DND-41 (cell line): ENCODE results near the gene NFKBIL1.
"Not testable (repeated sequence)": the region's sequence is repeated elsewhere in the genome, so short reads cannot be mapped to it uniquely, and the experiment has no call there.

Source experiments
- ATAC-seq: fragments of 200-7000 bp; cut with Tn5 transposase; 3 replicates; pipeline ENCODE4 v1.9.1; 2021; ENCODE audit warnings: low read depth; ENCODE audit not compliant: insufficient read depth
- DNase-seq: peaks from one replicate; pipeline ENCODE4 v3.0.0-alpha.2; 2020
- H2AFZ ChIP-seq: 2 replicates; pipeline ENCODE4 v1.6.0; 2012; ENCODE audit warnings: low read depth, low read length
- H3K27ac ChIP-seq: 2 replicates; pipeline ENCODE4 v1.5.1; 2012; ENCODE audit warnings: low read length, inconsistent platforms
- H3K27me3 ChIP-seq: fragments of 200-600 bp; sonication (generic); 2 replicates; pipeline ENCODE4 v1.6.0; 2012; ENCODE audit warnings: low read length, mild to moderate bottlenecking, inconsistent platforms; ENCODE audit not compliant: insufficient read depth, poor library complexity
- H3K36me3 ChIP-seq: 2 replicates; pipeline ENCODE4 v1.5.1; 2012; ENCODE audit warnings: low read length, inconsistent platforms; ENCODE audit not compliant: insufficient read depth
- H3K4me1 ChIP-seq: 2 replicates; pipeline ENCODE4 v1.5.1; 2012; ENCODE audit warnings: mild to moderate bottlenecking, low read length; ENCODE audit not compliant: insufficient read depth
- H3K4me2 ChIP-seq: 2 replicates; pipeline ENCODE4 v1.6.0; 2012; ENCODE audit warnings: mild to moderate bottlenecking, moderate library complexity, low read length, inconsistent platforms; ENCODE audit not compliant: insufficient read depth
- H3K4me3 ChIP-seq, 2 experiments: fragments of 200-600 bp in 1 of 2; shearing (Covaris generic) in 1 of 2; 2 replicates each; pipeline ENCODE4 v1.5.1; 2012 to 2016; ENCODE audit warnings: inconsistent platforms in 2 of 2, low read length in 2 of 2, mild to moderate bottlenecking in 2 of 2, low read depth in 1 of 2, moderate library complexity in 1 of 2
- H3K79me2 ChIP-seq: 2 replicates; pipeline ENCODE4 v1.6.0; 2012; ENCODE audit warnings: low read length, inconsistent platforms; ENCODE audit not compliant: insufficient read depth
- H3K9ac ChIP-seq: 2 replicates; pipeline ENCODE4 v1.6.0; 2012; ENCODE audit warnings: low read depth, mild to moderate bottlenecking, inconsistent platforms, low read length, moderate library complexity
- H3K9me3 ChIP-seq: 2 replicates; pipeline ENCODE4 v1.5.1; 2012; ENCODE audit warnings: low read length, moderate library complexity, mild to moderate bottlenecking, inconsistent platforms; ENCODE audit not compliant: insufficient read depth, severe bottlenecking
- H4K20me1 ChIP-seq: 2 replicates; pipeline ENCODE4 v1.6.0; 2012; ENCODE audit warnings: low read length; ENCODE audit not compliant: insufficient read depth
- EZH2 ChIP-seq: IDR thresholded peaks from 3 replicates; pipeline ENCODE4 v1.6.1; 2012; ENCODE audit warnings: borderline replicate concordance, low read depth, mild to moderate bottlenecking, moderate library complexity, low read length, inconsistent platforms; ENCODE audit not compliant: severe bottlenecking
- TF ChIP-seq, protein P1 (sequence below): IDR thresholded peaks from 2 replicates; pipeline ENCODE4 v1.5.1; 2012; ENCODE audit warnings: borderline replicate concordance, low read length, moderate library complexity, mild to moderate bottlenecking; ENCODE audit not compliant: poor library complexity, severe bottlenecking; ENCODE audit errors: extremely low read depth

Gene NFKBIL1, protein sequence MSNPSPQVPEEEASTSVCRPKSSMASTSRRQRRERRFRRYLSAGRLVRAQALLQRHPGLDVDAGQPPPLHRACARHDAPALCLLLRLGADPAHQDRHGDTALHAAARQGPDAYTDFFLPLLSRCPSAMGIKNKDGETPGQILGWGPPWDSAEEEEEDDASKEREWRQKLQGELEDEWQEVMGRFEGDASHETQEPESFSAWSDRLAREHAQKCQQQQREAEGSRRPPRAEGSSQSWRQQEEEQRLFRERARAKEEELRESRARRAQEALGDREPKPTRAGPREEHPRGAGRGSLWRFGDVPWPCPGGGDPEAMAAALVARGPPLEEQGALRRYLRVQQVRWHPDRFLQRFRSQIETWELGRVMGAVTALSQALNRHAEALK

DNA sequence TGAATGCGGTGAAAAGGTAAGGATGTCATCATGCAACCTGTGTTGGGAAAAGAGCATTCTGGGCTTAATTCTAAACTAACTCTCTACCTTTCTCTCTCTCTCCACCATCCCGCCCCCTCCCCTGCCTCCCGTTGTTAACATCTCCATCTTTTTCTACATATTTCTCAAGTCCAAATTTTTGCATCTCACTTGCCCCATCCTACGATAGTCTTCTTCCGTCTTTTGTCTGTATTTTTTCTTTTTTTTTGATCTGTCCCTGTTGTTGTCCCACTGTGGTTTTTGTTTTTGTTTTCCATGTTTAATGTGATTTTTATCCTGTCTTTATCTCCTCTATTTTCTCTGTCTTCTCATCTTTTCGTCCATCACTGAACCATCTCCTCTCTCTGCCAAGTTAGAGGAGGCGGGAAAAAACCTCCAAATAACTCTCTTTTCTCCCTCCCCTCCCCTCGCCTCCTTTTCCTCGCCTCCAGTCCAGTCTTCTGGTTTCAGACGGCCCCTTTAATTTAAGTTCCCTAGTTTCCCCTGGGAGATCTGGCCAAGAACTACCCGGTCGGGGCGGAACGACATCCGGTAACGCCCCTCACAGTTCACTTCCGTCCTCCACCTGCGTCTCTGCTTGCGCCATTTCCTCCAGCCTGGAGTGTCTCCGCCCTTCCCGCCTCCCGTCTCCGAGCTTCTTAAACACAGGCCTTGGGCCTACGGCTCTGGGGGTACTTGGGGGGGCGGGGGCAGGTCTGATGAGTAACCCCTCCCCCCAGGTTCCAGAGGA, at the start of gene NFKBIL1:
TSS of gene NFKBIL1 (plus strand) at position 651 of the 769 bp plus-strand sequence. CDS start at position 738, 87 bp downstream.
- peak; percentile 98 for DNase-seq
- peaks cover 56% of the 10 kb centered on the region for H3K4me1 ChIP-seq
- peak within 1 kb of the TSS; percentile 41 to 63; a peak in 3 of 4 replicates for H3K4me3 ChIP-seq
- no peaks in the 10 kb centered on the region for H3K9me3 ChIP-seq
- peaks cover 31% of the 10 kb centered on the region for H3K36me3 ChIP-seq
- H3K27me3 ChIP-seq: no peaks in the 10 kb centered on the region
- peaks cover 55% of the 10 kb centered on the region for H3K79me2 ChIP-seq
- H3K4me2 ChIP-seq: peak within 1 kb of the TSS; percentile 84
- peak; percentile 87 for ATAC-seq
- peak within 1 kb of the TSS; percentile 62 for H3K27ac ChIP-seq
- no peak for TF ChIP-seq EZH2
- TF ChIP-seq, protein P1, sequence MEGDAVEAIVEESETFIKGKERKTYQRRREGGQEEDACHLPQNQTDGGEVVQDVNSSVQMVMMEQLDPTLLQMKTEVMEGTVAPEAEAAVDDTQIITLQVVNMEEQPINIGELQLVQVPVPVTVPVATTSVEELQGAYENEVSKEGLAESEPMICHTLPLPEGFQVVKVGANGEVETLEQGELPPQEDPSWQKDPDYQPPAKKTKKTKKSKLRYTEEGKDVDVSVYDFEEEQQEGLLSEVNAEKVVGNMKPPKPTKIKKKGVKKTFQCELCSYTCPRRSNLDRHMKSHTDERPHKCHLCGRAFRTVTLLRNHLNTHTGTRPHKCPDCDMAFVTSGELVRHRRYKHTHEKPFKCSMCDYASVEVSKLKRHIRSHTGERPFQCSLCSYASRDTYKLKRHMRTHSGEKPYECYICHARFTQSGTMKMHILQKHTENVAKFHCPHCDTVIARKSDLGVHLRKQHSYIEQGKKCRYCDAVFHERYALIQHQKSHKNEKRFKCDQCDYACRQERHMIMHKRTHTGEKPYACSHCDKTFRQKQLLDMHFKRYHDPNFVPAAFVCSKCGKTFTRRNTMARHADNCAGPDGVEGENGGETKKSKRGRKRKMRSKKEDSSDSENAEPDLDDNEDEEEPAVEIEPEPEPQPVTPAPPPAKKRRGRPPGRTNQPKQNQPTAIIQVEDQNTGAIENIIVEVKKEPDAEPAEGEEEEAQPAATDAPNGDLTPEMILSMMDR: no peak
- peak within 1 kb of the TSS; percentile 67 for H3K9ac ChIP-seq
- H2AFZ ChIP-seq: peak within 1 kb of the TSS; percentile 75
- H4K20me1 ChIP-seq: no peaks in the 10 kb centered on the region

DNA sequence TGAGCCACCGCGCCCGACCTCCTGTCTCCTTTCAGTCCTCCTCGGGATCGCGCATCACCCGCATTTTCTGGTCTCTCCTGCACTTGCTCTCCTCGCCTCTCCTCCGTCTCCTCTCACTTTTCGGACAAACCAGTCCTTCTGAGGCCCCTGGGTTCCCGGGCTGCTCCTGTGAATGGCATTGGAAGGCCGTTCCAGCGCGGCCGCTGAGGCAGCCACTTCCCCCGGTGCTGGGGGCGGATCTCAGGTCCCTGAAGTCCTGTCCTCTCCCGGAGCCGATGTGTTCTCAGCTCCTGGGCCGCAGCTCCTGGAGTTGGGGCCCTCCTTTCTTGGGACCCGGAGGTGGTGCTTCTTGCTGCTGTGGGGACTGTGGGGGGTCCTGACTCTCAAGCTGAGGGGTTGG, 48.7 kb upstream of the NFKBIL1 start:
- no peaks in the 10 kb centered on the region; the same call in 1 of the 2 replicates for H3K36me3 ChIP-seq
- no peaks in the 10 kb centered on the region for H3K27me3 ChIP-seq
- DNase-seq (no peak), ATAC-seq (no peak)
- peaks cover 45% of the 10 kb centered on the region for H3K4me1 ChIP-seq
- TF ChIP-seq, protein P1: no peak
- no peak for TF ChIP-seq EZH2
- H3K9ac ChIP-seq: peak overlapping the region; percentile 56
- no peak overlapping the region for H3K27ac ChIP-seq
- peaks cover 41% of the 10 kb centered on the region for H4K20me1 ChIP-seq
- H3K79me2 ChIP-seq: peaks cover 92% of the 10 kb centered on the region
- no peak overlapping the region for H2AFZ ChIP-seq
- H3K4me2 ChIP-seq: peak overlapping the region; percentile 94
- no peaks in the 10 kb centered on the region for H3K9me3 ChIP-seq
- peak overlapping the region; percentile 15 to 55; a peak in 3 of 4 replicates for H3K4me3 ChIP-seq

DNA sequence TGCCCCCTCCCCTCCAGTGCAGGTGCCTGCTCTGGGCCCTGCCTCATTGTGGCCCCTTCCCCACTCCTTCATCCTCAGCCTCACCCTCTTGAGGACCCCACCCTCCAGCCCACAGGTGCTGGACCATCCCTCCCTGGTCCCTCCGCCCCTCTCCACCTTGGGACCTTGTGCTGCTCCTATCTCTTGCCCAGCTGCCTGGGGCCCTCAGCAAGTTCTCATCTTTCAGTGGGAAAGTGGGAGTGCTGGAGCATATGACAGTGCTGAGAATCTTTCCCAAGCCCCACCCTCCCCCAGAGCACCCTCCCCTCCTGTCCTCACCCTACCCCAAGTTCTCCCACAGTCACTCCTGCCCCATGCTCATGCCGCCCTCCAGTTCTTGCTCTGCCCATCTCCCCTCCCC, 47.8 kb upstream of the NFKBIL1 start:
- H3K4me3 ChIP-seq, H3K36me3 ChIP-seq, H3K27me3 ChIP-seq, H2AFZ ChIP-seq, H3K27ac ChIP-seq, H3K9me3 ChIP-seq, DNase-seq, ATAC-seq: not testable (repeated sequence)
- peaks cover 93% of the 10 kb centered on the region for H3K79me2 ChIP-seq
- peaks cover 44% of the 10 kb centered on the region for H3K4me1 ChIP-seq
- peak overlapping the region; percentile 94; the same call in 1 of the 2 replicates for H3K4me2 ChIP-seq
- peaks cover 42% of the 10 kb centered on the region for H4K20me1 ChIP-seq
- peak overlapping the region; percentile 56; the same call in 1 of the 2 replicates for H3K9ac ChIP-seq

DNA sequence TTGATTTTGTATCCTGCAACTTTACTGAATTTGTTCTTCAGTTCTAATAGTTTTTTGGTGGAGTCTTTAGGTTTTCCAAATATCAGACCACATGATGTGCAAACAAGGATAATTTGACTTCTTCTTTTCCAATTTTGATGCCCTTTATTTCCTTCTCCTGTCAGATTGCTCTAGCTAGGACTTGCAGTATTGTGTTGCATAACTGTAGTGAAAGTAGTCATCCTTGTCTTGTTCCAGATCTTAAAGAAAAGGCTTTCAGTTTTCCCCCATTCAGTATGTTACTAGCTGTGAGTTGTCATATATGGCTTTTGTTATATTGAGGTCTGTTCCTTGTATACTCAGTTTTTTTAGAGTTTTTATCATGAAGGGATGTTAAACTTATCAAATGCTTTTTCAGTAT, 44.8 kb upstream of the NFKBIL1 start:
- peaks cover 29% of the 10 kb centered on the region for H3K36me3 ChIP-seq
- no peak for DNase-seq
- no peak for ATAC-seq

DNA sequence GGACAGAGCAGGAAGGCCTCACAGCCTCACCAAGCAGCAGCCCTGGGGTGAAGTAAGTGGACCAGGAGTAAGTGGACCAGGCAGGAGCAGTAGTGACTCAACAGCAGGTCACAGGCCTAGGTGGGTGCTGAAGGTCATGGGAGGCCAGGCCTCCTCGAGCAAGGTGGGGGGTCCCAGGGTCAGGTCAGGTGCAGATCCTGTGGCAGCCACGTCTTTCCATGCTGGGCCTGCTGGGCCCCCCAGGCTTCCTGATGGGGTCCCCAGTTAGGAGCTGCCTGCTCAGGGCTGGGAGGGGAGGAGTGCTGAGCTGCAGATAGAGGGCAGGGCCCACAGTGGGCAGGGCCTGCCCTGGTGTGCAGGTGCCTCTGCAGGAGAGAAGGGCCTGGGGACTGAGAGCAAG, 38.4 kb upstream of the NFKBIL1 start:
- H3K9ac ChIP-seq, H3K4me2 ChIP-seq, H3K4me1 ChIP-seq, H3K27me3 ChIP-seq, DNase-seq, H3K27ac ChIP-seq, H2AFZ ChIP-seq, H3K4me3 ChIP-seq, H3K9me3 ChIP-seq: not testable (repeated sequence)
- H3K36me3 ChIP-seq: peaks cover 67% of the 10 kb centered on the region
- H4K20me1 ChIP-seq: peaks cover 34% of the 10 kb centered on the region
- H3K79me2 ChIP-seq: peaks cover 18% of the 10 kb centered on the region
- ATAC-seq: 0 out of 3 replicates have a peak, but pooled peaks have one; percentile 25

More for the DNA sequence above, 44.8 kb upstream of the NFKBIL1 start:
- Histone ChIP-seq H3K4me2 (no peak overlapping the region), H3K27ac (no peak overlapping the region), H3K9me3 (no peaks in the 10 kb centered on the region), H3K27me3 (no peaks in the 10 kb centered on the region), H2AFZ (no peak overlapping the region), H3K9ac (no peak overlapping the region), H4K20me1 (peaks cover 58% of the 10 kb centered on the region), H3K79me2 (peaks cover 79% of the 10 kb centered on the region), H3K4me1 (peaks cover 19% of the 10 kb centered on the region), H3K4me3 (no peak overlapping the region)
- TF ChIP-seq, protein P1: no peak
- TF ChIP-seq EZH2: no peak
